T1000 (cell line): ENCODE measurements around the gene PREX1.

Experiments used
- DNase-seq: peaks from one replicate; lab custom pipeline; 2025; ENCODE audit warnings: mixed read lengths; lab: John Stamatoyannopoulos, UW

Gene PREX1

DNA sequence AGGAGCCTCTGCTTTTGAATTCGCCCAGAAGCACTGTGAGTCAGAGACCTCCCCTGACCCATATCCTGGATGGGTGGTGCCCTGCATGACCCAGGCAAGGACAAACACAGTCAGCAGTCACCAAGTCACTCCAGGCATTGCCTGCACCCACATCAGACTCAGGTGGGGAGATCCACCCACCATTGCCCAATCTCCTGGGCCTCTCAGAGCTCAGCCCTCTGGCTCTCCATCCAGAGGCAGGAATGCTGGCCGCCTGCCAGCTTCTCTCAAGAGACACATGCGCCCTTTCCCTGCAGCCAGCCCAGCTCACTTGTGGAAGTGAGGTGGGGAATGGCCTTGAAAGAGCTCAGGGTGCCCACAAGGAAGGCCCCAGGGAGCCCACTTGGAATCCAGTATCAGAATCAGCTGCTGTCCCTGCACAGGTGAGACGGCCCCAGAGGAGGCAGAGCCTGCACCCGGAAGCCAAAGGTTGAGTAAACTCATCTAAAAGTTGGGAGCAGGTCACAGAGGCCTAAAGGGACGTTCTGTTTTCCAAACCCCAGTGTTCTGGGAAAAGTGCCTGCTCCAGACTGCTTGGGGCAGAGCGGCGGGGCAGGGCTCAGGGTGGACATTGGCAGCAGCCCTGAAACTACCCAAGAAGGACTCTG is 129.8 kb downstream of the PREX1 start:
- peak; percentile 67 for DNase-seq

DNA sequence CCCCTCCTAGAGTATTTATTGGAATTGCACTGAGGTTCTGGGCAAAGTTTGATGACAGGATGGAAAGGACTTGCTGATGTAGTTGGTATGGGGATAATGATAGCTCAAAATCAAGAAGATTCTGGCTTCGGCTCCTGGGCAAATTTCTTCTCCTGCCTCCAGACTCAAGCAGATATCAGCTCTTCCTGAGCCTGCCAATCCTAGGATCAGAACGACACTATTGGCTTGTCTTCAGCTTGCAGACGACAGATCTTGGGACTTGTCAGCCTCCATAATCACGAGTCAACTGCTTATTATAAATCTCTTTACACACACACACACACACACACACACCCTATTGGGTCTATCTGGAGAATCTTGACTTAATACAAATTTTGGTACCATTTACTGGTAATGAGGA is 131.1 kb downstream of the PREX1 start:
- DNase-seq: no peak

DNA sequence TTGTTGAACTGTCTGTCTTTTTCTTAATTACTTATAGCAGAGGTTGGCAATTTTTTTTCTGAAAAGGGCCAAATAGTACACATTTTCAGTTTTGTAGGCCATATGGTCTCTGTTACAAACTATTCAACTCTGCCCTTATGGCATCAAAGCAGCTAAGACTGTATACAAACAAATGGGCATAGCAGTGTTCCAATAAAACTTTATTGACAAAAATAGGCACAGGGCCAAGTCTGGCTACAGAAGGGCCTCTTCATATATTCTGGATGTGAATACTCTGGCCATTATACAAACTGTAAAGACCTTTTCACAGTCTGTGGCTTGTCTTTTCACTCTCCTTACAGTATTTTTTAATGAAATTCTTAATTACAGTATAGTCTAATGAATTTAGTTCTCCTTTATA is 132.1 kb downstream of the PREX1 start:
- DNase-seq: no peak

DNA sequence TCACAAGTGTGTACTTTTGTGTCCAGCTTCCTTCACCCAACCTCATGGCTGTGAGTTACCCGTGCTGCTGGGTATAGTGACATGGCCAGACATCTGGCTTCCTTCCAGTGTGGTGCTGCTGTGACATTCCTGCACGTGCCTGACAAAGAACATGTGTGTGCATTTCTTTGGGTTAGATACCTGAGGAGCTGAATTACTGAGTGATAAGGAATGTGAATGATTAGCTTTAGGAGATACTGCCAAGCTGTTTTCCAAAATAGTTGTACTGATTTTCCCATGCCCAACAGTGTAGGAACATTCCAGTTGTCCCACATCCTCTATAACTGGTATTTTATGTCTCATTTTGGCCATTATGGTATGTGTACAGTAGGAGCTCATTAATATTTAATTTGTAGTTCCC is 132.5 kb downstream of the PREX1 start:
- DNase-seq: no peak

DNA sequence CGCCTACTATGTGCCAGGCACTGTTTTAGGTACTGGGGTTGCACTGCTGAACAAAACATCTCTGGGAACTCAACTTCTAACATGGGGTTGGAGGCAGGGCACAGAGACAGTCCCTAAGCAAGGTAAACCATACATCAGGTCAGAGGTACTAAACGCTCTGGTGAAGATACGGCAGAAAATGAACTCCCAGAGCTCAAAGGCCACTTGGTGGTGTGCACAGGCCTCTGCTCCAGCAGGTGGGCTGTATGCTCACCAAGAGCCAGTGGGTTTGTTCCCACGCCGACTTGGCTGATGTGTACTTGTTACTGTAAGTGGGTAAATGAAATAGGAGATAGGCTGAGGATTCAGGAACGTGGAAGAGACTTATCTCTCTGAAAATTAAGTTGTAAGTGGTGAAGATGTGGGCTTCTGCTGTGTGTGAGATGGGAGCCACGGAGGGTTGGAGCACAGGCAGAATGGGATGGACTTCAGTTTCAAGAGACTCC is 133.4 kb downstream of the PREX1 start:
- DNase-seq: no peak

DNA sequence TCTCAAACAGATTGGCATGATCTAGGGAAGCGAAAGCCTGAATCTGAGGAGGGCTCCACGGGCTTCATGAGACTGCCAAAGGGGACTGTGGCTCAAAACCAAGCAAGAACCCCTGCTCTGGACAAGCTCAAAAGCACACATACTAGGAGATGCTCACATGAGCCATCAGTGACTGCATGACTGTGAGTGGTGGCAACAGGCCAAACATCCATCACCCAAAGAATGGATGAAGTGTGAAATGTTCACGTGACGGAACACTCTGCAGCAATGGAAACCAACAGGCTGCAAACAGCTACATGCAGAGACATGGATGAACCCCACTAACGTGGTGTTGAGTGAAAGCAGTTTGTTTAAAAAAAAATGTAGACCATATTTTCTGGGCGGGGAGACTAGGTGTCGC is 136.3 kb downstream of the PREX1 start:
- DNase-seq: no peak

DNA sequence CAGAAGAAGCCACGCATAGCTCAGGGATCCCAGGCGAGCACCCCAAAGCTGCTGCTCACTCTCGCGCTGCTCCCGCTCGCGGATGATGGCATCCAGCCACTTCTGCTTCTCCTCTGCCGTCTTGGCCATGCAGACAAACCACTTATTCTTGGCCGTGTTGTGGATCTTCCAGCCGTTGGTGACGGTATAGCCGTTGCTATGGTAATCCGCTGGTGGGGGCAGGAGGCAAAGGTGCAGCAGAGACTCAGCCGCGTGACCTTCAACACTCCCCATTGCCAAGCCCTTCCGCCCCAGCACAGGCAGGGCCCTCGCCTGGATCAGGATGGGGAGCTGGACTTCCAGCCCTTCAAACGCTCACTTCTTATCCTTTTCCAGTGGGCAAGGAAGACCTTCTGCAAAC is 136.9 kb downstream of the PREX1 start:
- no peak for DNase-seq

DNA sequence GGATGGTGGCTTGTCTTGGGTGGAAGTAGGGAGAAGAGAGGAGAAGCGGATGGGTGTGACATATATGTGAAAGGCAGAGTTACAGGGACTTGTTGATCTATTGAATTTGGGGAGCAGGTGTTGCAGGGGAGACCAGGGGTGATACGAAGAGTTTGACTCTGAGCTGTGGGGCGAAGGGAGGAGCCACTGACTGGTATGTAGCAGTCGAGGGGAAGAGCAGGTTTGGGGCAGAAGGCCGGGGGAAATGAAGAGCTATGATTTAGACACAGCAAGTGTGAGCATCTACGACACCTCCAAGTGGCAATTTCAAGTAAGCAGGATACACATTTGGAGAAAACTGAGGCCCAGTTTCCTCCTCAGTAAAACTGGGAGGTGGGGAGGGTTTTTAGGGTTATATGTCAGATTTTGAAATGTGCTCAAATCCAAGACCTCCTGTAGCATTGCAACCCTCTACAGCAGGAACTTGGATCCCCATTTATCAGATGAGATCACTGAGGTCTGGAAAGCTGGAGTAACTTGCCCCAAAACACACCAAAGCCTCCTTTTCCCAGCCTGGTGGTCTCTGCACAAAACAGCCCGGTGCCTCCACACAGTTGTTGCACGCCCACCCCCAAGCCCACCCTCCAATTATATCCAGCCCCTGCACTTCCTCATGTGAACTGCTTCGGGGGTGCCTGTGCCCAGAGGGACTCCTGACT is 137.8 kb downstream of the PREX1 start:
- no peak for DNase-seq

DNA sequence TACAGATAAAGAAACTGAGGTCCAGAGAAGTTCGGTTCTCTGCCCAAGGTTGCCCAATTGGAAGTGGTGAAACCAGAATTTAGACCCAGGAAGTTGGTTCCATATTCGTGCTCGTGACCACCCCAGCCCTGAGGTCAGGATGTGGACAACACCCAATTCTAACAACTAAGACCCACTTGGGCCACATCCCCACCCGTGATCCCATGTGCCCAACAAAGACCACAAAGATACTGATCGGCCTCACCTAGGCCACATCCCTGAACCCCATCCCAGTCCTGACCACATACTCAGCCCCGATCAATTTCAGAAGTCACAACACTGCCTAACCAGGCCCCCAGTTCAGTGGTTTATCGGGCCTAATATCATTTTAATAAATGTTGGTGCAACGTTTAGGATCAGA is 138.4 kb downstream of the PREX1 start:
- DNase-seq: no peak

DNA sequence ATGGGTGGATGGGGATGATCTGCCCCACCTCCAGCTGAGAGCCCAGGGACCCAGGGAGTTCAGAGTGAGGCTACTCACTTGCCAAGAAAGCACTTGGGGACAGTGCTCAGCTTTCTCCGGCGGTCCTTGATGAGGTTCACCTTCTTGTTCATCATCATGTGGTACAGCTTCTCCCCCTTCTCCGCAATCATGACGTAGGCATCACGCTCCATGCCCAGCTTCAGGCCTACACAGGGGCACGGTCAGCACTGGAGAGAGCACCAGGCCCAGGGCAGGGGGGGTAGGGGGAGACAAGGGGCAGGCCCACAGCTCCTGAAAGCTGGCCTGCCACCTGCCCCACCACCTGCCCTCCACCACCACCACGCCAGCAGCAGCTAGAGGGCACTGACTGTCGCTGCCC is 139.2 kb downstream of the PREX1 start:
- DNase-seq: no peak

DNA sequence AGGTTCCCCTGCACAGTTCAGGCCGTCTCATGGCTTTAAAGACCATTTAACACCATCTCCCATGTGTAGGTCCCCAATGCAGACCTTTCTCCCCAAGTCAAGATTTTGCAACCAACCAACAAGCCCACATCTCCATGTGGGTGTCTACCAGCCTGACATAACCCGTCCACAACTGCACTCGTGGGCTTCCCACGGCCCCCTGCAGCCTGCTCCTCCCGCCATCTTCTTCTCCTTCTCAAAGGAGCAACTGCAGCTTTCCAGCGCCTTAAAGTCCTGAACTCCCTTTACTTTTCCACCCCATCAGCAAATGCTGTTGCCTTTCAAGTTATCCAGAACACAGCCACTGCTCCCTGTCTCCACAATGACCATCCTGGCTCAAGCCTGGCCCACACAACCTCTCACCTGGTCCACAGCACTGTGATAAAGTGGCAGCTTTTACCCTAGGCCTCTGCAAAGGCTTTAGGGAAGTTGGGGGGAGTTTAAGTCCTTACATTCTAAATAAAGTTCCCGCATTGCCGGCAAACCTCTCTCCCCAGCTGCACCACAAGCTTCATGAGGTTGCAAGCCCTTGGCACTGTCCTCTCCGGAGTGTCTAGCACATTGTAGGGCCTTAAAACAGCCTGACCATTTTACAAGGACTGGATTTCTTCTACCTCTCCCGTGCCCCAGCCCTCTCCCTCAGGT is 140.5 kb downstream of the PREX1 start:
- DNase-seq: no peak

DNA sequence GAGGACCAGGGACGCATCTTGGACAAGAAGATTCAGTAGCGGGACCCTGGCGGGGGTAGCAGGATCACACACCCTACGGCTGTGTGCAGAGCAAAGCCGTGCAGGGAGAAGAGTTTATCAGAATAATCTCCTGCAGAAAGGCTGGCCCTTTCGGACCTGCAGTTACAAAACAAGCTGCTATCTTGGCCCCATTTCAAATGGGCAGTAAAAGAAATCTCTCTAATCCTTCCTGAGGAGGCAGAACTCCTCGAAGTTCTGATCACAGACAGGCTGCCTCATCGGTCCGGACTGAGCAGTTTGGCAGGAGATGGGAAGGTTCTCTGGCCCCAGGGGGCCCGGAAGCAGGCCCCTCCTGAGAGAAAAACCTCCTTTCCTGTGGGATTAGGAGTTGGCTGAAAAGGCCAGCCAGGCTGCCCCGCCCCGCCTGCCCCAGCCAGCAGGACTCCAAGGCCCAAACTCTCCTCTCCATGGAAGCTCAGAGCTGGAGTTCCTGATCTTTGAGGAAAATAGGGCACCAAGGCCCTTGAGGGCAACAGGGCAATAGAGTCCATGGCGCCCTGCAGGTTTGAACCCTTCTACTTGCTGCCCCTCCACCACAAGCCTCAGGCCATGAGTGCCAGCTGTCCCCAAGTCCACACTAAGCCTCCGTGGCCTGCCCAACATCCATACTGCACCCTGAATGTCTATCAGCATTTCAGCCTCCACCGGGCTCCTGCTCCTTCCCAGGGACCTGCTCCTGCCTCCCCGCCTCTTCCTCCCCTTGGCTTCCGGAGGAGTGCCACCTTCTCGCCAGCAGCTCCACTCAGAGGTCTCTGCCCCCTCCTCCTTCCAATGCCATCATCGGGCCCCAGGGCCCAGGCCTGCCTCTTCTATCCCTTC is 141.3 kb downstream of the PREX1 start:
- no peak for DNase-seq

DNA sequence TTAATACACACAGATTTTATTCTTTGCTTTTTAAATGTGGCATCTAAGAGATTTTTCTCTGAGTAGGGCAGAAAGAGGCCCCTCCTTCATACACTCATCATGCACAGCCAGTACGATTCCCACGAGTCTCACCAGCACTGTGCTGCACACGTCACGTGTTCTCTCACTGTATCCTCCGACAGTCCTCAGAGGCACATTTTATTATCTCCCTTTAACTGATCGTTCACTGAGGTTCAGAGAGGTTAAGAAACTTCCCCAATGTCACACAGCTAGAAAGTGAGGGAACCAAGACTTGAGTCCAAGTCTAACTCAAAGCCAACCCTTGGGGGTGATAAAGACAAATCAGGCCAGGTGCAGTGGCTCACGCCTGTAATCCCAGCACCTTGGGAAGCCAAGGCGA is 142.5 kb downstream of the PREX1 start:
- DNase-seq: no peak

DNA sequence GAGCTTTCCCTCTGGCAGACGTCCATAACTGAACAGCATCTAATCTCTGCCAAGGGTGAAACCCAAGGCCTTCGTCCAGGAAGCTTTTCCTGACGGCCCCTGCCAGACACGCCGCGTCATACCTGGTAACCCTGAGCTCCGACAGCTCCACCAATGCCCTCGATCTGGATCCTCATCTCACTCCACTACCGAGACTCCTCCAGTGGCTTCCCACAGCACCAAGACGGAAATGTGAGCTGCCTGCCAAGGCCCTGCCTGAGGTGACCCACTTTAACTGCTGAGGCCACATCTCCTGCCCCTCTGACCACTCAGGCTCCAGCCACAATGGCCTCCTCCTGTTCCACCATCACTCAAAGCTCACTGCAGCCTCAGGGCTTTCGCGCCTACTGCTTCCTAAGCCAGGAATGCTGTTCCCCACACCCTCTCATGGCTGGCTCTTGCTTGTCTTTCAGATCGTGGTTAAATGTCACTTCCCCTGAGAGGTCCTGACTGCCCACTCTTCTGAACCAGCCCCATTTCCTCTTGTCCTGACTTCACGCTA is 143.2 kb downstream of the PREX1 start:
- no peak for DNase-seq

DNA sequence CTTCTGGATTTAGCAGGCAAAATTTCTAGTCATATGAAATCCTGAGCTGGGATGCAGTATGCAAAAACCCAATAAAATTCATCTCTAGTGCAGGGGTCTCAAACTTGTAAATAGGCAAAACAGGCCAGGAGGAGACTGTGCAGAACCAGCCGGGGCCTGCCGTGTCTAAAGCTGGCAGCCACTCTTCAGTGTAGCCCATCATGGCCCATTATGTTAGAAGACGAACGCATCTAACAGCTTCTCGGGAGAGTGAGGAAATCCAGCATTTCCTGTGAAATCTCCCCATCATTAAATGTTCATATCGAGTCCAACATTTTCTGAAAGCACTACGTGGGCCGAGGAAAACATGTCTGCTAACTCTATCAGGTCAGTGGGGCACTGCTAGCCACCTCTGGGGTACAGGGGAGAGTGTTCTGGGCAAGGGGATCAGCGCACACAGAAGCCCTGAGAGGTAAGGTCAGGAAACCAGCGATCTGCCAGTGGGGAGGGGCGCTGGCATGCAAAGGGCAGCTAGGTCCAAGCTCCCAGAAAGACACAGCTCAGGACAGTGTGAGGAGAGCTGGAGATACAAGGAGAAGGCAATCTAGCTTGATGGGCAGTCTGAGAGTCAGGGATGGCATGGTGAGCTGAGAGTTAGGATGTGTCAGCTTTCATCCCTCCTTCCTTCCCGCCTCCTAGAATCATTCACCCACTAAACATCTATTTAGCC is 144.2 kb downstream of the PREX1 start:
- DNase-seq: no peak

DNA sequence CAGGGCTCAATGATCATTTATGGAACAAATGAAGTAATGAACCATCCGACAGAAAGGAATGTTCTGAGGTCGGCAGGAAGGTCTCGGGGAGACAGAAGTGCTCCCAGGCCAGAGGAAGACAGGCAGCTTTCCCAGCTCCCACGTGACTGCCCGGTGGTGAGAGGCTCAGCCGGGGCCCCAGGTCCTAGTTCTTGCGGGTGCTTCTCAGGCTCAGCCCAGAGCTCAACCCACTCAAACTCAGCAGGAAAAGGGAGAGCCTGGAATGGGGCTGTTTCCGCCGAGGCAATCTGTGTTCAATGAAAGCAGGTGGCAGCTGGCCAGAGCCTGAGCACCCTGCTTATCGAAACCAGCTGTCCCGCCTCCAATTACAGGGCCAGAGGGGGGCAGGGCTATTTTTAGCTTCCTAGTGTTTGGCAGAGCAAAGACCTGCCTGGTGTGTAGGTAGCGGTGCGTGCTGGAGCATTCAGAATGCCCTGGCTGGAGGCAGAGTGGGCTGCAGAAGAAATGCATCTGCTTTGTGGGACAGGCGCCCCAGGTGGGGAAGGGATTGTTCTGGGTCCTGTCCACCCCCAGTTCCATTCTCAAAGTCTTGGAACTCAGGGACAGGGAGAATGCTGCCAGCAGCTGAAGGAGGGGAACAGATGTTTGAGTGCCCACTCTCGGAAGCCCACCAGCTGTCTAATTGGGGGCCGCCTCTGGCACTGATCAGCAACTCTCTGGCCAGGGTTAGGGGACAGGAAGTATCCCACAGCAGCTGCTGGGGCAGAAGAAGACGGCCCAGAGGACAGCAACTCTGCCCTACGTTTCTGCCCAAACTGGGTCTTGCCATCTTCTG is 145.1 kb downstream of the PREX1 start:
- DNase-seq: no peak

DNA sequence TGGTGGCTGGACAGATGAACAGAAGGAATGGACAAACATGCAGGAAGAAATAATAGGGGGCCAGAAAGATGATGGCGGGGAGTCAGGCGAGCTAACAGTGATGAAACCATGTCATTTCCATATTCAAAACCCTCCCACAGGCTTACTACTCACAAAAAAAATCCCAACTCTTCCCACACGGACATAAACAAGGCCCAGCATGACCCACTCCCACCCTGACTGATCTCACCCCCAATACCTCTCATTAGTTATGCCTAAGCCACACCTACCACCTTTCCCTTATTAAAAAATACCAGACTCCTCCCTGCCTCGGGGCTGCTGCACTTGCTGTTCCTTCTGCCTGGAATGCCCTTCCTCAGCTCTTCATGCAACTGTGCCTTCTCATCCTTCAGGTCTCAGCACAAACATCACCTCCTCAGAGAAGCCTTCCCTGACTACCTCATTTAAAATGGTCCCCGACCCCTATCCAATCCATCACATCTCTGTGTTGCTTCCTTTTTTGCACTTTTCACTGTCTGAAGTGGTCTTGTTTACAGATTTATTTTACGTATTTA is 145.8 kb downstream of the PREX1 start:
- DNase-seq: no peak

DNA sequence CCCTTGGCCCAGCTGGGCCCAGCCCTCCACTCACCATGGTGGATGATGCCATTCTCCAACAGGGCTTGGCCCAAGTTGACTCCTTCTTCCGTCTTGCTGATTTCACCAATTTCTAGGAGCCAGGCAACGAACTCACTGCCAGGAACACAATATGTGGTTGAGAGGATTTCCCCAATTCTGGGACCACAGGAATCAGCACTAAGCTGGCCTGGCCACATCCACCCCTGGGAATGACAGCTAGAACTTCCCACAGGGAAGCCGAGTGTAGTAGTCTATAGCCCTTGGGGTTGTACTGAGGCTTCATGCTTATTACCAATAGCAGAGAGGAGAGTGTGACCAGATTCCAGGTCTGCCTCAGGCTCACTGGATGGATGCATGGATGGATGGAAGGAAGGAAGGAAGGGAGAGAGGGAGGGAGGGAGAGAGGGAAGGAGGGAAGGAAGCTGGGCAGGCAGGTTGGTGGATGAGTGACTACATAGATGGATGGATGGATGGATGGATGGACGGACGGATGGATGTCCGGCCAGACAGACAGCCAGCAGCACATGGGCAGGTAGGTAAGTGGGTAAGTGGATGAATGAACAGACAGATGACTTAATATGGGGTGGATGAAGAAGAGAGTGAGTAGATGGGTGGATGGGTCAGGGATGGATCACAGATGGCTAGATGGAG is 146.5 kb downstream of the PREX1 start:
- no peak for DNase-seq

DNA sequence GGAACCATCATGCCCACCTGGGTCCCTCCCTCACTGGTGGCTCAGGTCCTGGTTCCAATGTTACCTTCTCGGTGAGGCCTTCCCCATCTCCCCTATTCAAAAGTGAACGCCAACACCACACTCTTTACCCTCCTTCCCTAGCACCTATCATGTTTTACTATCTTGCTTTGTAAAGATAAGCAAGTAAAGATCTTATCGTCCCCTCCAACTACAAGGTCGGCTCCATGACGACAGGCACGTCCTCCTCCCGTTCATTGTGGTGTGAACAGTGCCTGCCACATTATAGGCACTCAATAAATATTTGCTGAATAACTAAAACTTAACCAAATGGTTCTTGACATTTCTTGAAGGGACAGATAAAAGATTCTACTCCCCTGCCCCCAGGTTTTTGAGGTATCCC is 147.1 kb downstream of the PREX1 start:
- DNase-seq: no peak

DNA sequence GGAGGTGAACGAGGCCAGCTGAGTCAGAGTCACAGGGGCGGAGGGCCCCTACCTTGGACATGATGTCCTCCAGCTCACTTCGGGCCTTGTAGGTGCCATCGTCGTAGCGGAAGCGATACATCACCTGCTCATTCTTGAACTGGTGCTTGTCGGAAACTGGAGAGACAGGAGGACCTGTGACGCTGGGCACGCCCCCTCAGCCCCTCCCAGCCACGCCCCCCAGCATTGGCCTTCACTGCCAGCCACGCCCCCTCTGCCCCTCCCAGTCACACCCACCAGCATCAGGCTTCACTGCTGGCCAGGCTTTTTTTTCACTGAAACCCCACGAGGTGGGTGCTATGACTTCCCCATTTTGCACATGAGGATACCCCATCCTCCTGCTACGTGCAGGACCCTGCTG is 148.2 kb downstream of the PREX1 start:
- no peak for DNase-seq
